ENCODE results near the gene CHRNA9. TPM values are rescaled to one million over a fixed set of nuclear protein-coding genes. Genes with fewer than 3 reads are reported as not detected.

The CHRNA9 gene
- total and polyA plus RNA-seq, 2 of the 4 experiments (the other 2 are of a cell fraction), result not detected

DNA sequence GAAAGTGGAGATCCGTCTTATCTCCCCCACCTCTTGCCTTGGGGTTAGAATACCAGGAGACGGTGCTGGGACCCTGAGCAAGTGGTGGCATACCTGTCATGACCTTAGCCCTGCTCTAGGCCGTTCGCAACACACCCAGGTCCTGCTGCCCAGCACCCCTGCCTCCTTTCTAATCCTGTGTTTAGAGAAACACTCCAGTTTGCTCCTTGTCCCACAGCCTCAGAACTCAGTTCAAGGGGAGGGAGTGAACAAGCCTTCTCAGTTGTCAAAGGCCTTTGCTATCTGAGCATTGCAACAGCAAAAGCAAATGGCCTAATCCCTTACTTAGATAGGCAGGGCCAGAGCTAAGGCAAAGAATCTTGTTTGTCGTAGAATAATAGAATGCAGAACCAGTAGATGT, 67.9 kb downstream of the CHRNA9 start:
- Histone ChIP-seq H3K79me1 (ENCODE audit: low read depth in 1 of 2, low read length in 2 of 2) (no peaks in the 10 kb centered on the region), H3K9me3 (ENCODE audit: control insufficient read depth, insufficient read depth, low read length) (peaks cover 3% of the 10 kb centered on the region; the same call in 1 of the 2 replicates), H2BK20ac (ENCODE audit: low read depth, low read length) (no peak overlapping the region), H3K4me3 (ENCODE audit: insufficient read depth, low read depth, low read length) (no peak overlapping the region), H2BK120ac (ENCODE audit: low read depth, low read length) (no peak overlapping the region), H3K36me3 (ENCODE audit: control insufficient read depth, insufficient read depth, low read length) (no peaks in the 10 kb centered on the region), H3K9ac (ENCODE audit: low read depth, low read length) (no peak overlapping the region), H3K23ac (ENCODE audit: low read depth, low read length) (no peak overlapping the region), H3K9me1 (ENCODE audit: insufficient read depth, low read length) (no peaks in the 10 kb centered on the region), H4K20me1 (ENCODE audit: insufficient read depth, low read length) (no peaks in the 10 kb centered on the region), H4K5ac (ENCODE audit: low read depth, low read length) (no peak overlapping the region), H3K14ac (replicated peaks; ENCODE audit: low read depth, low read length) (no peak overlapping the region), H4K8ac (ENCODE audit: low read depth in 2 of 2, low read length in 2 of 2) (no peak overlapping the region), H3K4me2 (ENCODE audit: low read depth, low read length) (no peak overlapping the region), H3K27me3 (ENCODE audit: control insufficient read depth, insufficient read depth, low read length) (peaks cover 2% of the 10 kb centered on the region; the same call in 1 of the 2 replicates), H3K4me1 (ENCODE audit: control insufficient read depth, insufficient read depth, low read length) (no peaks in the 10 kb centered on the region), H3K27ac (ENCODE audit: insufficient read depth, low read length) (no peak overlapping the region), H3K18ac (ENCODE audit: low read depth, low read length) (no peak overlapping the region), H2AK5ac (ENCODE audit: low read depth, low read length) (no peak overlapping the region), H3K56ac (ENCODE audit: extremely low read depth, insufficient read depth, low read length) (no peak overlapping the region), H2AFZ (replicated peaks; ENCODE audit: low read length, poor library complexity) (no peak overlapping the region), H2BK5ac (ENCODE audit: low read depth, low read length, poor library complexity, severe bottlenecking) (no peak overlapping the region), H4K91ac (ENCODE audit: insufficient read depth, low read depth, low read length) (no peak overlapping the region), H3K4ac (ENCODE audit: low read depth, low read length) (no peak overlapping the region), H2BK15ac (ENCODE audit: low read depth, low read length) (no peak overlapping the region), H2AK9ac (replicated peaks; ENCODE audit: low read depth, low read length, poor library complexity) (no peak overlapping the region)
- ATAC-seq (ENCODE audit: low read depth) (no peak), DNase-seq (no peak)
- CTCF ChIA-PET, result interaction anchor here (1.2 kb wide), 1 partner anchor 11 kb away, joined by 3 read pairs; no protein-coding TSS in a partner anchor
- in situ Hi-C loops (cut with MboI; ENCODE audit: low sequenced_read_pairs) (no loop called here), dilution Hi-C loops (cut with HindIII; ENCODE audit: low sequenced_read_pairs, unreplicated experiment) (no loop called here), intact Hi-C loops (cut with micrococcal nuclease) (no loop called here)
- POLR2A ChIA-PET (ENCODE audit: unreplicated experiment), result no interaction called here
- no TSS peak for BruUV-seq (replicated peaks)
- no CpG with 5 or more reads among the region's 5 CpGs for WGBS, 2 experiments (ENCODE audit: extremely low coverage in 2 of 2, insufficient read length in 1 of 2)
- no peak for TF ChIP-seq RFX5 (IDR thresholded peaks at IDR 0.05; ENCODE audit: low read depth, low read length)
- no peak for TF ChIP-seq CHD1 (IDR thresholded peaks at IDR 0.05; ENCODE audit: low read depth, low read length)
- no peak for TF ChIP-seq MAZ (IDR thresholded peaks at IDR 0.05; ENCODE audit: borderline replicate concordance, low read depth, low read length)
- no peak for TF ChIP-seq CEBPB (IDR thresholded peaks at IDR 0.05; ENCODE audit: low read depth, low read length)
- no peak for TF ChIP-seq POLR2A (IDR thresholded peaks at IDR 0.05; ENCODE audit: low read depth, low read length)
- no peak for TF ChIP-seq RCOR1 (IDR thresholded peaks at IDR 0.05; ENCODE audit: insufficient replicate concordance, low read length)
- TF ChIP-seq NFE2L2 (IDR thresholded peaks at IDR 0.05; ENCODE audit: low read depth, low read length), result no peak
- TF ChIP-seq MXI1 (IDR thresholded peaks at IDR 0.05; ENCODE audit: borderline replicate concordance, low read depth, low read length), result no peak
- TF ChIP-seq ELK1 (IDR thresholded peaks at IDR 0.05; ENCODE audit: borderline replicate concordance, low read depth, low read length), result no peak
- TF ChIP-seq BHLHE40 (IDR thresholded peaks at IDR 0.05; ENCODE audit: low read depth, low read length), result no peak
- TF ChIP-seq CTCF (conservative IDR thresholded peaks at IDR 0.05; ENCODE audit: low read depth, low read length), result no peak
- TF ChIP-seq, protein P1, sequence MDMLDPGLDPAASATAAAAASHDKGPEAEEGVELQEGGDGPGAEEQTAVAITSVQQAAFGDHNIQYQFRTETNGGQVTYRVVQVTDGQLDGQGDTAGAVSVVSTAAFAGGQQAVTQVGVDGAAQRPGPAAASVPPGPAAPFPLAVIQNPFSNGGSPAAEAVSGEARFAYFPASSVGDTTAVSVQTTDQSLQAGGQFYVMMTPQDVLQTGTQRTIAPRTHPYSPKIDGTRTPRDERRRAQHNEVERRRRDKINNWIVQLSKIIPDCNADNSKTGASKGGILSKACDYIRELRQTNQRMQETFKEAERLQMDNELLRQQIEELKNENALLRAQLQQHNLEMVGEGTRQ (IDR thresholded peaks at IDR 0.05; ENCODE audit: low read depth, low read length), result no peak
- TF ChIP-seq FOS (IDR thresholded peaks at IDR 0.05; ENCODE audit: low read depth, low read length), result no peak
- no peak for TF ChIP-seq SMC3 (IDR thresholded peaks at IDR 0.05; ENCODE audit: low read depth, low read length)
- no peak for TF ChIP-seq RAD21 (IDR thresholded peaks at IDR 0.05; ENCODE audit: low read length)
- no peak for TF ChIP-seq MAFK (IDR thresholded peaks at IDR 0.05; ENCODE audit: low read depth, low read length)

Measured in IMR-90 (cell line).